Fibroblast of the aortic adventitia (primary cell): ENCODE results near the gene B9D1. TPM values are rescaled to one million over a fixed set of nuclear protein-coding genes. Genes with fewer than 3 reads are reported as not detected.

Experiments
- DNase-seq: peaks from one replicate; pipeline ENCODE4 v3.0.0-alpha.2; 2010; ENCODE audit warnings: low read depth
- H3K4me3 ChIP-seq: 2 replicates; pipeline ENCODE4 v1.5.1; 2011; ENCODE audit warnings: low read depth, mild to moderate bottlenecking, control low read depth, low read length, moderate library complexity
- CTCF ChIP-seq: IDR thresholded peaks from 2 replicates; pipeline ENCODE4 v1.5.1; 2011; ENCODE audit warnings: mild to moderate bottlenecking, low read length, control low read depth, inconsistent platforms; ENCODE audit not compliant: insufficient read depth
- total RNA-seq: library from RNA; depleted of rRNA; stranded (reverse); fragments of >200 nt; gene quantifications from 2 replicates; pipeline ENCODE4 v1.2.3, GENCODE V29; 2012; ENCODE audit warnings: low replicate concordance

Gene B9D1
- total RNA-seq, 1 donor, result 19.9 TPM

GRCh38 chr17:19380481-19381301 is 18.2 kb upstream of the B9D1 start:
- H3K4me3 ChIP-seq, result no peak overlapping the region
- no peak for DNase-seq
- TF ChIP-seq CTCF, result no peak

DNA sequence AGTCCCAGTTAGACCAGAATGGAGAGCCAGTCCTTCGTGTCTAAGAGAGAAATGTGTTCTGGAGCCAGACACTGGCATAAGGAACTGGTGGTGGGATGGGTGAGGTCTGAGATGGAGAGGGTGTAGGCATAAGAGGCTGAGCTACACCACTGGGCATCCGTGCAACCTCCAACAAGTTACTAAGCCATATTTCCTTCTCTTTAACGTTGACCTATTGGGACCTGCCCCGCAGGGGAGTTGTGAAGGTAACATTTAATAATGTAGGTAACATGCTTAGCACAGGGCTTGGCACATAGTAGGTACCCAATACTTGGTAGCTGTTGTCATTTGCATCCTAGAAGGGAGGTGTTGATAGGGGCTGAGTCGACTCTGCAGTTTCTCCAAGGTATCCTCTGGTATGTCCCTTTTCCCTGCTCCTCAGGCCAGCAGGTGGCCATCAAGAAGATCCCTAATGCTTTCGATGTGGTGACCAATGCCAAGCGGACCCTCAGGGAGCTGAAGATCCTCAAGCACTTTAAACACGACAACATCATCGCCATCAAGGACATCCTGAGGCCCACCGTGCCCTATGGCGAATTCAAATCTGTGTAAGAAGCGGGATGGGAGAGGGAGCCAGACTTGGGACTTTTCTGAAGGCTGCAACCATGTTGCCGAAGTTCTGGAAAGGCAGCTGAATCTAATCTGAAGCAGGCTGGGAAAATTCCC is 17.0 kb upstream of the B9D1 start:
- no peak for DNase-seq
- no peak for TF ChIP-seq CTCF
- peak overlapping the region; percentile 83 for H3K4me3 ChIP-seq

DNA sequence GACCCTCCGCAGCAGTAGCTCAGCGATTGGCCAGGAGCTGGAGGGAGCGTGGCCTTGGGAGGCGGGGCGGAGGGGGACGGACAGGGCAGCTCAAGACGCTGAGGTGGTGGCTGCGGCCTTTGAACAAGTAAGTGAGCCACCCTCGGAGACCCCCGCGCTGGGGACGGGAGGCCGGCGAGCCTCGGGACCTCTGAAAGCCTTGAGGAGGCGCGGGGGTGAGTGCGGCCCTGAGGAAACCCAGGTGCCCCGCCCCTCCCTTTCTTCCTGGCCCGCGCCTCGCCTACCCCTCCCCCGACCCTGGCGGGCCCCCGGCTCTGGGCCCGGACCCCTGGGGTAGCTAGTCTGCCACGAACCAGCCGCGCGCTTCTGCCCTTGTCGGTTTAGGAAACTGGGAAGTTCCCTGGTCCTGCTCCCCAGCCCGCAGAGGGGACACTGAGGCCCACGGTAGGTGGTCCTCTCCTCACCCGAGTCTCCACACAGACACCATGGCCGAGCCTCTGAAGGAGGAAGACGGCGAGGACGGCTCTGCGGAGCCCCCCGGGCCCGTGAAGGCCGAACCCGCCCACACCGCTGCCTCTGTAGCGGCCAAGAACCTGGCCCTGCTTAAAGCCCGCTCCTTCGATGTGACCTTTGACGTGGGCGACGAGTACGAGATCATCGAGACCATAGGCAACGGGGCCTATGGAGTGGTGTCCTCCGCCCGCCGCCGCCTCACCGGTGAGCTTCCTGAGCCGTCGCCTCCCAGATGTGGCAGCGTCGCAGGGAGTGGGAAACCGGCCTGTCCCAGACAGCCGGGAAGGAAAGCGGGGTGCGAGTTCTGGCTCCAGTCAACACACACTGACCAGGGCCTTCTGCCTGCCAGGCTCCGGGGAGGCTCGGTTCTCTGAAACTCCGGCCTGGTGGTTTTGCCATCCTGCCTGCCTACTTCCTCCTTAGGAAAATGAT is 16.2 kb upstream of the B9D1 start, which contains the start of gene MAPK7:
Gene MAPK7, plus strand, starts transcription at position 83 of the 945 bp plus-strand sequence. Its CDS starts 403 bp downstream, at position 486.
- peak within 1 kb of the TSS; percentile 89 for H3K4me3 ChIP-seq
- TF ChIP-seq CTCF, result no peak
- no peak for DNase-seq

- TF ChIP-seq CTCF, result no peak
- DNase-seq, result peak; percentile 98
- H3K4me3 ChIP-seq, result peak overlapping the region; percentile 89
Observed at GRCh38 chr17:19377602-19378415, 15.3 kb upstream of the B9D1 start.

- DNase-seq, result no peak
- no peak for TF ChIP-seq CTCF
- H3K4me3 ChIP-seq, result peak overlapping the region; percentile 89
Observed at GRCh38 chr17:19376811-19377210, 14.3 kb upstream of the B9D1 start.

GRCh38 chr17:19375732-19376131 is 13.2 kb upstream of the B9D1 start:
- H3K4me3 ChIP-seq, result no peak overlapping the region
- DNase-seq, result no peak
- no peak for TF ChIP-seq CTCF
